A549 (cell line): ENCODE results near the gene ITGB1. TPM values are rescaled to one million over a fixed set of nuclear protein-coding genes. Genes with fewer than 3 reads are reported as not detected.

ENCODE experiments used
- ATAC-seq, 2 experiments: fragments of 200-7000 bp in 1 of 2; fragments of >200 bp in 1 of 2; cut with Nextera tagmentation in 1 of 2; cut with Tn5 transposase in 1 of 2; 3 replicates each; pipeline versions ENCODE4 v1.8.0 to v1.9.1; 2018 to 2020; ENCODE audit warnings: mild to moderate bottlenecking in 1 of 2, moderate library complexity in 1 of 2
- CTCF ChIA-PET: fragments of 300-600 bp; sonication (Branson Sonifier 250); formaldehyde crosslinking; extraction: SDS; loops from one replicate; lab custom pipeline; 2021; ENCODE audit warnings: antibody characterized with exemption, inconsistent platforms; lab: Yijun Ruan, JAX
- POLR2A ChIA-PET: fragments of 350-600 bp; formaldehyde crosslinking; extraction: SDS; loops from one replicate; lab custom pipeline; 2021; ENCODE audit warnings: antibody characterized with exemption, inconsistent platforms; lab: Yijun Ruan, JAX
- DNase-seq, 2 experiments: peaks; one replicate each; pipeline versions ENCODE4 v3.0.0 to v3.0.0-alpha.2; 2011 to 2016; ENCODE audit warnings: low read depth in 1 of 2, low spot score in 1 of 2
- FAIRE-seq: peaks from 2 replicates; lab custom pipeline; 2011; peaks lifted over from hg19 to GRCh38; lab: Jason Lieb, UNC
- H3K27ac ChIP-seq, 2 experiments: fragments of >200 bp; sonication (Bioruptor Twin); formaldehyde crosslinking; 3 replicates each; pipeline ENCODE4 v1.5.1; 2016 to 2017
- H3K4me1 ChIP-seq: fragments of >200 bp; sonication (Bioruptor Twin); formaldehyde crosslinking; 3 replicates; pipeline ENCODE4 v1.6.1; 2016
- H3K4me2 ChIP-seq: fragments of >200 bp; sonication (Bioruptor Twin); formaldehyde crosslinking; 3 replicates; pipeline ENCODE4 v1.6.1; 2016
- H3K4me3 ChIP-seq: fragments of >200 bp; sonication (Bioruptor Twin); formaldehyde crosslinking; 3 replicates; pipeline ENCODE4 v1.5.1; 2016
- H3K9me3 ChIP-seq: fragments of >200 bp; sonication (Bioruptor Twin); formaldehyde crosslinking; 3 replicates; pipeline ENCODE4 v1.6.1; 2016
- ATOH8 ChIP-seq: fragments of 250-450 bp; sonication (Bioruptor Pico); IDR thresholded peaks from 2 replicates; pipeline ENCODE4 v1.5.0; 2020; ENCODE audit warnings: low read depth, mild to moderate bottlenecking, moderate library complexity
- BHLHE40 ChIP-seq: IDR thresholded peaks from 2 replicates; pipeline ENCODE4 v1.6.1; 2012; ENCODE audit warnings: low read depth, low read length, inconsistent platforms
- CEBPB ChIP-seq, 2 experiments: fragments of >200 bp in 1 of 2; sonication (Bioruptor Twin) in 1 of 2; formaldehyde crosslinking in 1 of 2; IDR thresholded peaks; 2 replicates each; pipeline ENCODE4 v1.6.1; 2012 to 2016
- EHF ChIP-seq: fragments of 250-450 bp; sonication (Bioruptor Pico); IDR thresholded peaks from 2 replicates; pipeline ENCODE4 v1.5.0; 2020; ENCODE audit warnings: mild to moderate bottlenecking
- FOSL2 ChIP-seq, 2 experiments: fragments of 450-650 bp in 1 of 2; fragments of >200 bp in 1 of 2; sonication (Bioruptor Twin) in 1 of 2; formaldehyde crosslinking; IDR thresholded peaks; 2 replicates each; pipeline versions ENCODE4 v1.5.0 to v1.6.1; 2016 to 2020; ENCODE audit warnings: mild to moderate bottlenecking in 1 of 2, moderate library complexity in 1 of 2
- GATA3 ChIP-seq: IDR thresholded peaks from 2 replicates; pipeline ENCODE4 v1.6.1; 2012; ENCODE audit warnings: borderline replicate concordance
- HDAC2 ChIP-seq: fragments of 200-600 bp; sonication (generic); IDR thresholded peaks from 2 replicates; pipeline ENCODE4 v1.6.1; 2016
- HEYL ChIP-seq: fragments of 250-450 bp; sonication (Bioruptor Pico); IDR thresholded peaks from 2 replicates; pipeline ENCODE4 v1.8.0; 2021; ENCODE audit warnings: mild to moderate bottlenecking, moderate library complexity
- HOXB13 ChIP-seq: fragments of 250-450 bp; sonication (Bioruptor Pico); IDR thresholded peaks from 2 replicates; pipeline ENCODE4 v1.5.0; 2020; ENCODE audit warnings: low read depth, mild to moderate bottlenecking, moderate library complexity
- HOXB5 ChIP-seq: fragments of 250-450 bp; sonication (Bioruptor Pico); IDR thresholded peaks from 2 replicates; pipeline ENCODE4 v1.5.0; 2020; ENCODE audit warnings: mild to moderate bottlenecking, moderate library complexity
- JUNB ChIP-seq: fragments of >200 bp; sonication (Bioruptor Twin); formaldehyde crosslinking; IDR thresholded peaks from 2 replicates; pipeline ENCODE4 v1.6.1; 2016
- MAFK ChIP-seq: fragments of 450-650 bp; IDR thresholded peaks from 2 replicates; pipeline ENCODE4 v1.6.1; 2014; ENCODE audit not compliant: partially characterized antibody
- MAX ChIP-seq: IDR thresholded peaks from 2 replicates; pipeline ENCODE4 v1.6.1; 2012
- NFE2L2 ChIP-seq: fragments of 150-350 bp; conservative IDR thresholded peaks from 2 replicates; pipeline ENCODE4 v1.6.1; 2014; ENCODE audit warnings: low read length
- NR3C1 ChIP-seq: fragments of >200 bp; sonication (Bioruptor Twin); formaldehyde crosslinking; IDR thresholded peaks from 3 replicates; pipeline ENCODE4 v1.6.1; 2017
- RAD21 ChIP-seq, 2 experiments: fragments of >200 bp in 1 of 2; sonication (Bioruptor Twin) in 1 of 2; formaldehyde crosslinking in 1 of 2; IDR thresholded peaks in 1 of 2; conservative IDR thresholded peaks in 1 of 2; 2 replicates in 1 of 2; 3 replicates in 1 of 2; pipeline ENCODE4 v1.6.1; 2012 to 2018; ENCODE audit warnings: inconsistent platforms in 1 of 2
- RARB ChIP-seq: fragments of 250-450 bp; sonication (Bioruptor Pico); IDR thresholded peaks from 2 replicates; pipeline ENCODE4 v1.8.0; 2021; ENCODE audit warnings: mild to moderate bottlenecking, moderate library complexity
- RCOR1 ChIP-seq: fragments of 150-350 bp; IDR thresholded peaks from 2 replicates; pipeline ENCODE4 v1.6.1; 2014; ENCODE audit warnings: antibody characterized with exemption, low read length, low read depth
- REST ChIP-seq: fragments of 200-600 bp; sonication (generic); IDR thresholded peaks from 2 replicates; pipeline ENCODE4 v1.6.1; 2016; ENCODE audit warnings: antibody characterized with exemption, mild to moderate bottlenecking, moderate library complexity
- ZC3H11A ChIP-seq: fragments of 450-650 bp; IDR thresholded peaks from 2 replicates; pipeline ENCODE4 v1.6.1; 2014; ENCODE audit warnings: antibody characterized with exemption, mild to moderate bottlenecking
- ZSCAN20 ChIP-seq: fragments of 250-450 bp; sonication (Bioruptor Pico); IDR thresholded peaks from 2 replicates; pipeline ENCODE4 v1.8.0; 2022; ENCODE audit warnings: mild to moderate bottlenecking, moderate library complexity
- polyA plus RNA-seq, 4 experiments: library from polyadenylated mRNA; depleted of rRNA in 3 of 4; stranded (reverse); fragments of >200 nt; fragmentation: RNase III in 1 of 4; extraction: RNeasy Plus Mini Kit Qiagen cat#74134 plus additional on column Dnase treatment in 1 of 4; gene quantifications; 2 replicates in 3 of 4; 3 replicates in 1 of 4; pipeline ENCODE4 v1.2.3, GENCODE V29; 2011 to 2017
- TF ChIP-seq, protein P1 (sequence below): fragments of >200 bp; sonication (Bioruptor Twin); formaldehyde crosslinking; IDR thresholded peaks from 3 replicates; pipeline ENCODE4 v1.5.1; 2016
- TF ChIP-seq, protein P2 (sequence below): fragments of 250-450 bp; sonication (Bioruptor Pico); IDR thresholded peaks from 2 replicates; pipeline ENCODE4 v1.5.0; 2021; ENCODE audit warnings: mild to moderate bottlenecking, moderate library complexity, borderline replicate concordance
- TF ChIP-seq, protein P3 (sequence below): fragments of 150-350 bp; IDR thresholded peaks from 2 replicates; pipeline ENCODE4 v1.6.1; 2014; ENCODE audit warnings: low read depth, mild to moderate bottlenecking, low read length

Gene ITGB1
- polyA plus RNA-seq, 2 of the 4 experiments (the other 2 are of a cell fraction), result 1,270 to 2,408 TPM

DNA sequence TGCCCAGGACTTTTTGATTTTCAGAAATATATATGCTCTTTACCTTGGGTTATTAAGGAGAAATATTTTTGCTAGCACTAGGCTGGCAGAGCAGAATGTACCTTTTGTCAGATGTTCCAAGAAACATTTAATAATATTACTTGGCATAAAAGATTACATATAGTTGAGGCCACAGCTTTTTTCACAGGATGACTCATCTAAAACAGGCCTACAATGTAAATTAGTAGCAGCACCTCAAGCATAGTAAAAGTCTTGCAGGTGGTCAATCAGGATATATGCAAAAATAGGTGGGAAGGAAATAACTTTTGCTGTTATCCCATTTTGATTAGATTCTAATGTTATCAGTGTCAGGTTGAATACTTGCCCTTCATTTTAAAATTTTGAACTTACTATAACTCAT lies 14.9 kb upstream of the ITGB1 start:
- FAIRE-seq (no peak), ATAC-seq (no peak)

More for the DNA sequence above, 14.9 kb upstream of the ITGB1 start:
- H3K27ac ChIP-seq, result peak overlapping the region; percentile 89 to 94
- POLR2A ChIA-PET, result interaction anchor here (0.7 to 3.2 kb wide), 3 partner anchors 9 to 195 kb away, joined by 3 to 65 read pairs (median 10); no protein-coding TSS in a partner anchor
- H3K4me1 ChIP-seq, result peaks cover 69% of the 10 kb centered on the region
- TF ChIP-seq, protein P1, sequence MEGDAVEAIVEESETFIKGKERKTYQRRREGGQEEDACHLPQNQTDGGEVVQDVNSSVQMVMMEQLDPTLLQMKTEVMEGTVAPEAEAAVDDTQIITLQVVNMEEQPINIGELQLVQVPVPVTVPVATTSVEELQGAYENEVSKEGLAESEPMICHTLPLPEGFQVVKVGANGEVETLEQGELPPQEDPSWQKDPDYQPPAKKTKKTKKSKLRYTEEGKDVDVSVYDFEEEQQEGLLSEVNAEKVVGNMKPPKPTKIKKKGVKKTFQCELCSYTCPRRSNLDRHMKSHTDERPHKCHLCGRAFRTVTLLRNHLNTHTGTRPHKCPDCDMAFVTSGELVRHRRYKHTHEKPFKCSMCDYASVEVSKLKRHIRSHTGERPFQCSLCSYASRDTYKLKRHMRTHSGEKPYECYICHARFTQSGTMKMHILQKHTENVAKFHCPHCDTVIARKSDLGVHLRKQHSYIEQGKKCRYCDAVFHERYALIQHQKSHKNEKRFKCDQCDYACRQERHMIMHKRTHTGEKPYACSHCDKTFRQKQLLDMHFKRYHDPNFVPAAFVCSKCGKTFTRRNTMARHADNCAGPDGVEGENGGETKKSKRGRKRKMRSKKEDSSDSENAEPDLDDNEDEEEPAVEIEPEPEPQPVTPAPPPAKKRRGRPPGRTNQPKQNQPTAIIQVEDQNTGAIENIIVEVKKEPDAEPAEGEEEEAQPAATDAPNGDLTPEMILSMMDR, result no peak
- TF ChIP-seq BHLHE40, result no peak
- peak; percentile 78 for TF ChIP-seq MAFK
- peak; percentile 42; the same call in 1 of the 2 replicates for TF ChIP-seq ATOH8
- TF ChIP-seq, protein P2, sequence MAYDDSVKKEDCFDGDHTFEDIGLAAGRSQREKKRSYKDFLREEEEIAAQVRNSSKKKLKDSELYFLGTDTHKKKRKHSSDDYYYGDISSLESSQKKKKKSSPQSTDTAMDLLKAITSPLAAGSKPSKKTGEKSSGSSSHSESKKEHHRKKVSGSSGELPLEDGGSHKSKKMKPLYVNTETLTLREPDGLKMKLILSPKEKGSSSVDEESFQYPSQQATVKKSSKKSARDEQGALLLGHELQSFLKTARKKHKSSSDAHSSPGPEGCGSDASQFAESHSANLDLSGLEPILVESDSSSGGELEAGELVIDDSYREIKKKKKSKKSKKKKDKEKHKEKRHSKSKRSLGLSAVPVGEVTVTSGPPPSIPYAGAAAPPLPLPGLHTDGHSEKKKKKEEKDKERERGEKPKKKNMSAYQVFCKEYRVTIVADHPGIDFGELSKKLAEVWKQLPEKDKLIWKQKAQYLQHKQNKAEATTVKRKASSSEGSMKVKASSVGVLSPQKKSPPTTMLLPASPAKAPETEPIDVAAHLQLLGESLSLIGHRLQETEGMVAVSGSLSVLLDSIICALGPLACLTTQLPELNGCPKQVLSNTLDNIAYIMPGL (CRISPR knock-in tag), result no peak
- TF ChIP-seq NFE2L2, result 0 out of 2 replicates have a peak, but pooled peaks have one; percentile 32
- no peak for TF ChIP-seq CEBPB (IDR thresholded peaks at IDR 0.05)
- TF ChIP-seq HEYL, result no peak
- TF ChIP-seq ZSCAN20 (CRISPR knock-in tag), result no peak
- no peak for TF ChIP-seq RCOR1
- no peak for TF ChIP-seq MAX
- no peak for TF ChIP-seq RAD21 (conservative IDR thresholded peaks at IDR 0.05 in 1 of 2, IDR thresholded peaks at IDR 0.05 in 1 of 2)
- TF ChIP-seq RARB (CRISPR knock-in tag), result no peak
- no peak for TF ChIP-seq NR3C1
- TF ChIP-seq REST, result no peak
- no peak for TF ChIP-seq FOSL2 (IDR thresholded peaks at IDR 0.05)
- TF ChIP-seq FOSL2 (CRISPR knock-in tag; IDR thresholded peaks at IDR 0.05), result peak; percentile 93
- TF ChIP-seq, protein P3, sequence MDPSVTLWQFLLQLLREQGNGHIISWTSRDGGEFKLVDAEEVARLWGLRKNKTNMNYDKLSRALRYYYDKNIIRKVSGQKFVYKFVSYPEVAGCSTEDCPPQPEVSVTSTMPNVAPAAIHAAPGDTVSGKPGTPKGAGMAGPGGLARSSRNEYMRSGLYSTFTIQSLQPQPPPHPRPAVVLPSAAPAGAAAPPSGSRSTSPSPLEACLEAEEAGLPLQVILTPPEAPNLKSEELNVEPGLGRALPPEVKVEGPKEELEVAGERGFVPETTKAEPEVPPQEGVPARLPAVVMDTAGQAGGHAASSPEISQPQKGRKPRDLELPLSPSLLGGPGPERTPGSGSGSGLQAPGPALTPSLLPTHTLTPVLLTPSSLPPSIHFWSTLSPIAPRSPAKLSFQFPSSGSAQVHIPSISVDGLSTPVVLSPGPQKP, result no peak
- no peak for TF ChIP-seq GATA3
- TF ChIP-seq ZC3H11A, result no peak
- TF ChIP-seq HOXB13, result 0 out of 2 replicates have a peak, but pooled peaks have one; percentile 19
- no peak for TF ChIP-seq HDAC2
- 0 out of 2 replicates have a peak, but pooled peaks have one; percentile 13 for TF ChIP-seq EHF
- TF ChIP-seq HOXB5 (CRISPR knock-in tag), result no peak
- 0 out of 2 replicates have a peak, but pooled peaks have one; percentile 9 for TF ChIP-seq JUNB
- H3K4me3 ChIP-seq, result no peak overlapping the region
- peak overlapping the region; percentile 84 for H3K4me2 ChIP-seq
- CTCF ChIA-PET, result no interaction called here
- no peaks in the 10 kb centered on the region for H3K9me3 ChIP-seq
- no peak for DNase-seq
